H1 (cell line): ENCODE measurements around the gene EHBP1. TPM values are rescaled to one million over a fixed set of nuclear protein-coding genes. Genes with fewer than 3 reads are reported as not detected.

Experiments used
- CTCF ChIA-PET: fragments of 300-600 bp; sonication (Branson Sonifier 250); formaldehyde crosslinking; loops from one replicate; lab custom pipeline; 2021; ENCODE audit not compliant: partially characterized antibody; lab: Charles Lee
- POLR2A ChIA-PET: fragments of 300-600 bp; sonication (Branson Sonifier 250); formaldehyde crosslinking; loops from one replicate; lab custom pipeline; 2021; ENCODE audit warnings: inconsistent platforms; ENCODE audit not compliant: partially characterized antibody; lab: Charles Lee
- DNase-seq, 2 experiments: peaks; one replicate each; pipeline versions ENCODE4 v3.0.0 to v3.0.0-alpha.2; 2010 to 2022; ENCODE audit warnings: low spot score in 2 of 2, low read depth in 1 of 2, mixed read lengths in 1 of 2
- FAIRE-seq: peaks from 2 replicates; lab custom pipeline; 2011; peaks lifted over from hg19 to GRCh38; lab: Jason Lieb, UNC
- H2AFZ ChIP-seq: 2 replicates; pipeline ENCODE4 v1.8.1; 2012; ENCODE audit warnings: low read length, inconsistent platforms
- H2AK5ac ChIP-seq: 2 replicates; pipeline ENCODE4 v1.6.1; 2013; ENCODE audit warnings: low read depth, low read length
- H2BK120ac ChIP-seq: replicated peaks from 2 replicates; pipeline ENCODE3; 2013; ENCODE audit warnings: low read depth, low read length, inconsistent platforms
- H2BK12ac ChIP-seq: 2 replicates; pipeline ENCODE4 v1.6.1; 2013; ENCODE audit warnings: low read depth, low read length
- H2BK15ac ChIP-seq: 2 replicates; pipeline ENCODE4 v1.6.1; 2013; ENCODE audit warnings: low read length
- H2BK20ac ChIP-seq: 2 replicates; pipeline ENCODE4 v1.6.1; 2013; ENCODE audit warnings: low read length
- H2BK5ac ChIP-seq: 2 replicates; pipeline ENCODE4 v1.6.1; 2013; ENCODE audit warnings: low read depth, low read length
- H3K14ac ChIP-seq: 2 replicates; pipeline ENCODE4 v1.6.1; 2013; ENCODE audit warnings: inconsistent platforms; ENCODE audit not compliant: insufficient read length
- H3K18ac ChIP-seq: 2 replicates; pipeline ENCODE4 v1.6.1; 2013; ENCODE audit warnings: low read length; ENCODE audit errors: extremely low read depth
- H3K23ac ChIP-seq: 2 replicates; pipeline ENCODE4 v1.6.1; 2013; ENCODE audit warnings: inconsistent platforms; ENCODE audit not compliant: insufficient read length
- H3K23me2 ChIP-seq: 2 replicates; pipeline ENCODE4 v1.6.1; 2013; ENCODE audit warnings: low read depth, low read length
- H3K27ac ChIP-seq: 2 replicates; pipeline ENCODE4 v1.6.1; 2011; ENCODE audit warnings: low read depth, low read length, inconsistent platforms
- H3K27me3 ChIP-seq, 4 experiments: replicated peaks in 1 of 4; 1 replicate in 1 of 4; 2 replicates in 3 of 4; pipeline versions ENCODE4 v1.6.1 to v1.8.1; 2011 to 2013; ENCODE audit warnings: low read length in 3 of 4, mild to moderate bottlenecking in 3 of 4, inconsistent platforms in 2 of 4, mixed read lengths in 2 of 4, moderate library complexity in 1 of 4; ENCODE audit not compliant: control insufficient read depth in 3 of 4, insufficient read depth in 3 of 4; ENCODE audit errors: extremely low read depth in 1 of 4
- H3K36me3 ChIP-seq, 4 experiments: 2 replicates each; pipeline versions ENCODE4 v1.6.1 to v1.8.1; 2011 to 2013; ENCODE audit warnings: mild to moderate bottlenecking in 4 of 4, low read length in 3 of 4, moderate library complexity in 2 of 4, control low read depth in 1 of 4, inconsistent platforms in 1 of 4; ENCODE audit not compliant: insufficient read depth in 4 of 4, control insufficient read depth in 2 of 4
- H3K4ac ChIP-seq: replicated peaks from 2 replicates; pipeline ENCODE3; 2013; ENCODE audit warnings: low read length, low read depth, mixed read lengths, inconsistent platforms; ENCODE audit not compliant: insufficient read length
- H3K4me1 ChIP-seq, 4 experiments: replicated peaks in 1 of 4; 1 replicate in 1 of 4; 2 replicates in 3 of 4; pipeline versions ENCODE4 v1.6.1 to v1.8.1; 2011 to 2013; ENCODE audit warnings: low read length in 3 of 4, inconsistent platforms in 2 of 4, mixed read lengths in 1 of 4; ENCODE audit not compliant: insufficient read depth in 4 of 4, control insufficient read depth in 3 of 4
- H3K4me2 ChIP-seq, 2 experiments: 2 replicates each; pipeline versions ENCODE4 v1.6.1 to v1.8.1; 2011 to 2013; ENCODE audit warnings: low read depth in 2 of 2, low read length in 2 of 2, control low read depth in 1 of 2, inconsistent platforms in 1 of 2, mild to moderate bottlenecking in 1 of 2; ENCODE audit not compliant: insufficient read depth in 1 of 2
- H3K4me3 ChIP-seq, 4 experiments: fragments of 200-600, 300-600 bp in 1 of 4; sonication (generic), shearing (Covaris generic), sonication (Bioruptor Twin) in 1 of 4; 2 replicates each; pipeline versions ENCODE4 v1.5.1 to v1.8.1; 2011 to 2016; ENCODE audit warnings: low read length in 4 of 4, low read depth in 3 of 4, control low read depth in 2 of 4, inconsistent platforms in 2 of 4, mild to moderate bottlenecking in 2 of 4, mixed read lengths in 1 of 4, moderate library complexity in 1 of 4; ENCODE audit not compliant: insufficient read depth in 2 of 4; ENCODE audit errors: extremely low read depth in 1 of 4
- H3K56ac ChIP-seq: replicated peaks from 2 replicates; pipeline ENCODE3; 2013; ENCODE audit warnings: low read depth, mild to moderate bottlenecking, mixed read lengths, low read length, inconsistent platforms; ENCODE audit not compliant: insufficient read length
- H3K79me1 ChIP-seq: 2 replicates; pipeline ENCODE4 v1.6.1; 2013; ENCODE audit warnings: low read depth, low read length, control low read depth
- H3K79me2 ChIP-seq, 2 experiments: 2 replicates each; pipeline versions ENCODE4 v1.6.1 to v1.8.1; 2012 to 2013; ENCODE audit warnings: low read length in 2 of 2, mild to moderate bottlenecking in 2 of 2, inconsistent platforms in 1 of 2; ENCODE audit not compliant: insufficient read depth in 2 of 2, control insufficient read depth in 1 of 2
- H3K9ac ChIP-seq, 4 experiments: replicated peaks in 1 of 4; 1 replicate in 1 of 4; 2 replicates in 3 of 4; pipeline versions ENCODE4 v1.6.1 to v1.8.1; 2011 to 2013; ENCODE audit warnings: low read depth in 3 of 4, low read length in 3 of 4, control low read depth in 2 of 4, mild to moderate bottlenecking in 2 of 4, moderate library complexity in 2 of 4, inconsistent platforms in 1 of 4; ENCODE audit errors: extremely low read depth in 1 of 4
- H3K9me3 ChIP-seq, 2 experiments: 2 replicates each; pipeline versions ENCODE4 v1.6.1 to v1.8.1; 2012 to 2013; ENCODE audit warnings: mild to moderate bottlenecking in 2 of 2, moderate library complexity in 2 of 2, control low read depth in 1 of 2, inconsistent platforms in 1 of 2, low read depth in 1 of 2, low read length in 1 of 2, mixed read lengths in 1 of 2; ENCODE audit not compliant: insufficient read depth in 2 of 2
- H4K20me1 ChIP-seq, 2 experiments: replicated peaks in 1 of 2; 2 replicates each; pipeline versions ENCODE3 to v1.8.1; 2011 to 2013; ENCODE audit warnings: inconsistent platforms in 2 of 2, low read length in 2 of 2, mild to moderate bottlenecking in 1 of 2; ENCODE audit not compliant: insufficient read depth in 2 of 2, control insufficient read depth in 1 of 2
- H4K5ac ChIP-seq: 2 replicates; pipeline ENCODE4 v1.6.1; 2013; ENCODE audit warnings: low read length, low read depth, mixed read lengths, inconsistent platforms; ENCODE audit not compliant: insufficient read length
- H4K8ac ChIP-seq: 2 replicates; pipeline ENCODE4 v1.8.0; 2013; ENCODE audit warnings: mild to moderate bottlenecking, moderate library complexity, low read length, inconsistent platforms; ENCODE audit not compliant: insufficient read depth; ENCODE audit errors: extremely low read depth
- H4K91ac ChIP-seq: replicated peaks from 2 replicates; pipeline ENCODE3; 2013; ENCODE audit warnings: low read length, mixed read lengths, inconsistent platforms; ENCODE audit not compliant: insufficient read length
- ATF2 ChIP-seq: IDR thresholded peaks from 2 replicates; pipeline ENCODE4 v1.6.1; 2012; ENCODE audit warnings: low read length, inconsistent platforms
- CBX8 ChIP-seq: fragments of 300-800, 300-1000 bp; sonication (generic); IDR thresholded peaks from 2 replicates; pipeline ENCODE4 v1.7.1; 2016; ENCODE audit warnings: low read depth, low read length, borderline replicate concordance
- JUND ChIP-seq: IDR thresholded peaks from 2 replicates; pipeline ENCODE4 v1.6.1; 2011; ENCODE audit warnings: mild to moderate bottlenecking, improper control_type of control experiment, low read length
- KDM1A ChIP-seq: fragments of 200-600, 300-600 bp; sonication (generic); IDR thresholded peaks from 2 replicates; pipeline ENCODE4 v1.7.1; 2016; ENCODE audit warnings: mild to moderate bottlenecking, low read length, borderline replicate concordance
- SRF ChIP-seq: IDR thresholded peaks from 2 replicates; pipeline ENCODE4 v1.6.1; 2011; ENCODE audit warnings: mild to moderate bottlenecking, low read depth, low read length, moderate library complexity
- USF2 ChIP-seq: IDR thresholded peaks from 2 replicates; pipeline ENCODE4 v1.6.1; 2011; ENCODE audit warnings: low read length, improper control_type of control experiment
- WGBS, 2 experiments: shearing (Covaris generic) in 1 of 2; methylation state at CpG; one replicate each; pipeline versions ENCODE4 v1.1.6 to v1.1.7; 2013 to 2015; ENCODE audit warnings: low lambda C conversion rate in 2 of 2, mixed read lengths in 2 of 2, inconsistent platforms in 1 of 2, low coverage in 1 of 2, missing lambda C conversion rate in 1 of 2; ENCODE audit not compliant: insufficient replicate concordance in 2 of 2, insufficient coverage in 1 of 2, insufficient read length in 1 of 2; ENCODE audit errors: extremely low coverage in 1 of 2, missing lambda C conversion rate in 1 of 2; 5-methylcytosine and 5-hydroxymethylcytosine counted together
- polyA plus RNA-seq, 7 experiments: library from polyadenylated mRNA; depleted of rRNA in 3 of 7; stranded (reverse) in 5 of 7; unstranded in 2 of 7; fragments of >200 nt in 5 of 7; fragments of 200-250 nt in 2 of 7; gene quantifications; 1 replicate in 5 of 7; 2 replicates in 1 of 7; 4 replicates in 1 of 7; pipeline versions ENCODE4 v1.2.1 to v1.2.3, GENCODE V29; 2011 to 2013; ENCODE audit warnings: missing spikeins in 2 of 7, mixed read lengths in 2 of 7
- total RNA-seq: library from RNA; stranded (reverse); fragmentation: NEBNext Ultra II Directional; extraction: Animal tissue kit (Norgen Biotek cat#: 25700); gene quantifications from 2 replicates; pipeline ENCODE4 v1.2.1, GENCODE V29; 2021

The EHBP1 gene
- total and polyA plus RNA-seq, 2 of the 8 experiments (the other 6 are each of a cell fraction or from before 2014, with no cell fraction given): 12.0 to 64.1 TPM

- peaks cover 0 to 1% (median 0%) of the 10 kb centered on the region in 4 experiments; a peak in 1 of 7 replicates for H3K27me3 ChIP-seq
- H2AK5ac ChIP-seq: no peak overlapping the region
- no peak overlapping the region for H3K4me2 ChIP-seq
- TF ChIP-seq ATF2 (no peak), KDM1A (no peak), JUND (no peak), CBX8 (no peak), USF2 (no peak), SRF (no peak)
- no peak overlapping the region for H4K5ac ChIP-seq
- ChIA-PET POLR2A (no interaction called here), CTCF (no interaction called here)
- H3K36me3 ChIP-seq: no peaks in the 10 kb centered on the region
- H3K4me1 ChIP-seq: no peaks in the 10 kb centered on the region
- FAIRE-seq: no peak
- H3K23ac ChIP-seq: no peak overlapping the region
- H4K20me1 ChIP-seq: no peaks in the 10 kb centered on the region
- H3K14ac ChIP-seq: no peak overlapping the region
- no peak for DNase-seq
- H2BK120ac ChIP-seq: no peak overlapping the region
- WGBS, 2 experiments: 94% methylated on average over 2 of the region's 2 CpGs; no CpG with 5 or more reads in 1 of the 2 experiments
- no peaks in the 10 kb centered on the region for H3K23me2 ChIP-seq
- no peaks in the 10 kb centered on the region for H3K79me2 ChIP-seq
- no peak overlapping the region for H3K18ac ChIP-seq
- H4K8ac ChIP-seq: no peak overlapping the region
- H2AFZ ChIP-seq: no peak overlapping the region
- no peaks in the 10 kb centered on the region for H3K9me3 ChIP-seq
- no peak overlapping the region for H4K91ac ChIP-seq
- no peak overlapping the region for H3K4me3 ChIP-seq
- H3K4ac ChIP-seq: no peak overlapping the region
- no peak overlapping the region for H2BK15ac ChIP-seq
- H3K79me1 ChIP-seq: no peaks in the 10 kb centered on the region
- no peak overlapping the region for H2BK5ac ChIP-seq
- no peak overlapping the region for H3K27ac ChIP-seq
- no peak overlapping the region for H3K9ac ChIP-seq
- H2BK12ac ChIP-seq: no peak overlapping the region
- H3K56ac ChIP-seq: no peak overlapping the region
- H2BK20ac ChIP-seq: no peak overlapping the region
Observed at GRCh38 chr2:62940697-62941096, 235.2 kb downstream of the EHBP1 start.
